ENCODE measurements around the gene NOP14. TPM values are rescaled to one million over a fixed set of nuclear protein-coding genes. Genes with fewer than 3 reads are reported as not detected.

Gene NOP14
- total and polyA plus RNA-seq, 2 of the 8 experiments (the other 6 are each of a cell fraction or from before 2014, with no cell fraction given) = 8.6 to 45.3 TPM

DNA sequence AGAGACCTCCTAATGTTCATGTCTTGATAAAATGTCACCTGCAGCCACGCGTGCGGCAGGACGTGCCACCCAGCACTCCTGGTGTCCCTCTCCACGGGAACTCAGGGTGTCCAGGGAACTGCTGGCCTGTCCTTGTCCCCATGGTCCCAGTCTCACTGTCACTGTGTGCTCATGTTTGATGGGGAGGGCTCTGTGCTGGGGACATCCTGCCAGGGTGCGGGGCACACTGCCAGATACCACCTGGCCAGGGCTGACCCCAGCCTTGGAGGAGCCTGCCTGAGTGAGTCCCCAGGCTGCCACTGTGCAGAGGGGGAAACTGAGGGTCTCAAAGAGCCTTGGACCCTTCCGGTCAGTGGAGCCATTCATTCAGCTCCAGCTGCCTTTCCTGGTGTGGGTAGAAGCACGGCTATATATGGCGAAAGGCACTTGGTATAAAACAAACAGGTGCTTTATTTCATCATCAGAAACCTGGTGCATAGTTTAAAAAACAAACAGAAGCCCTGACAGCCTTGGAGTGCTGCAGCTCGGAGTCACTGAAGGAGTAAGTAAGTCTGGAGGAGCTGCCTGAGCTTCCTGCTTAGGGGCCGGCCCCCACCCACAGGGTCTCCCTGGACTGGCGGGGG is 33.0 kb downstream of the NOP14 start:
- H3K14ac ChIP-seq (ENCODE audit: insufficient read length) = no peak overlapping the region
- no peak overlapping the region for H3K18ac ChIP-seq (ENCODE audit: extremely low read depth, low read length)
- H3K27me3 ChIP-seq (replicated peaks in 1 of 4; ENCODE audit: control insufficient read depth in 3 of 4, extremely low read depth in 1 of 4, insufficient read depth in 3 of 4, low read length in 3 of 4) = no peaks in the 10 kb centered on the region
- H2BK12ac ChIP-seq (ENCODE audit: low read depth, low read length) = no peak overlapping the region
- H3K4me1 ChIP-seq (replicated peaks in 1 of 4; ENCODE audit: control insufficient read depth in 3 of 4, insufficient read depth in 4 of 4, low read length in 3 of 4) = peaks cover 0 to 8% (median 3%) of the 10 kb centered on the region in 4 experiments; a peak in 4 of 7 replicates
- H3K9me3 ChIP-seq (ENCODE audit: insufficient read depth in 2 of 2, low read depth in 1 of 2, low read length in 1 of 2) = no peaks in the 10 kb centered on the region
- TF ChIP-seq SP2 (IDR thresholded peaks at IDR 0.05; ENCODE audit: low read length) = no peak
- no peak for TF ChIP-seq CBX5 (IDR thresholded peaks at IDR 0.05; ENCODE audit: low read depth, low read length)
- no peak for TF ChIP-seq RNF2 (IDR thresholded peaks at IDR 0.05; ENCODE audit: borderline replicate concordance, low read depth, low read length, missing control alignments, poor library complexity, severe bottlenecking)
- TF ChIP-seq CBX8 (IDR thresholded peaks at IDR 0.05; ENCODE audit: borderline replicate concordance, low read depth, low read length) = no peak
- H2BK15ac ChIP-seq (ENCODE audit: low read length) = no peak overlapping the region
- H4K20me1 ChIP-seq (replicated peaks in 1 of 2; ENCODE audit: control insufficient read depth in 1 of 2, insufficient read depth in 2 of 2, low read length in 2 of 2) = peaks cover 4 to 19% of the 10 kb centered on the region in 2 experiments
- no peak overlapping the region for H4K5ac ChIP-seq (ENCODE audit: insufficient read length, low read depth, low read length)
- H3K4me2 ChIP-seq (ENCODE audit: insufficient read depth in 1 of 2, low read depth in 2 of 2, low read length in 2 of 2) = no peak overlapping the region
- no peak overlapping the region for H2BK120ac ChIP-seq (replicated peaks; ENCODE audit: low read depth, low read length)
- peaks cover 4 to 33% (median 22%) of the 10 kb centered on the region in 4 experiments for H3K36me3 ChIP-seq (ENCODE audit: control insufficient read depth in 2 of 4, insufficient read depth in 4 of 4, low read length in 3 of 4)
- peaks cover 5% of the 10 kb centered on the region; the same call in 1 of the 2 replicates for H3K79me1 ChIP-seq (ENCODE audit: low read depth, low read length)
- DNase-seq (ENCODE audit: low read depth in 1 of 2, low spot score in 2 of 2) (no peak), FAIRE-seq (no peak)
- H3K56ac ChIP-seq (replicated peaks; ENCODE audit: insufficient read length, low read depth, low read length) = no peak overlapping the region
- H3K4ac ChIP-seq (replicated peaks; ENCODE audit: insufficient read length, low read depth, low read length) = no peak overlapping the region
- no peak overlapping the region for H3K4me3 ChIP-seq (ENCODE audit: extremely low read depth in 1 of 4, insufficient read depth in 2 of 4, low read depth in 3 of 4, low read length in 4 of 4)
- H4K91ac ChIP-seq (replicated peaks; ENCODE audit: insufficient read length, low read length) = no peak overlapping the region
- no peak overlapping the region for H4K8ac ChIP-seq (ENCODE audit: extremely low read depth, insufficient read depth, low read length)
- H3K27ac ChIP-seq (ENCODE audit: low read depth, low read length) = no peak overlapping the region
- no peak overlapping the region for H2BK20ac ChIP-seq (ENCODE audit: low read length)
- H3K23me2 ChIP-seq (ENCODE audit: low read depth, low read length) = peaks cover 12% of the 10 kb centered on the region; the same call in 1 of the 2 replicates
- H2AFZ ChIP-seq (ENCODE audit: low read length) = no peak overlapping the region
- H2BK5ac ChIP-seq (ENCODE audit: low read depth, low read length) = no peak overlapping the region
- H3K9ac ChIP-seq (replicated peaks in 1 of 4; ENCODE audit: extremely low read depth in 1 of 4, low read depth in 3 of 4, low read length in 3 of 4) = no peak overlapping the region
- CTCF ChIA-PET (ENCODE audit: partially characterized antibody) = interaction anchor here (0.6 to 1.6 kb wide), 9 partner anchors 18 to 388 kb away, joined by 3 to 8 read pairs (median 4); no protein-coding TSS in a partner anchor
- 94% methylated on average over 12 of the region's 12 CpGs; no CpG with 5 or more reads in 1 of the 2 experiments for WGBS, 2 experiments (ENCODE audit: extremely low coverage in 1 of 2, insufficient coverage in 1 of 2, insufficient read length in 1 of 2, insufficient replicate concordance in 2 of 2, low coverage in 1 of 2, low lambda C conversion rate in 2 of 2, missing lambda C conversion rate in 1 of 2)
- H3K23ac ChIP-seq (ENCODE audit: insufficient read length) = no peak overlapping the region
- no peak overlapping the region for H2AK5ac ChIP-seq (ENCODE audit: low read depth, low read length)
- POLR2A ChIA-PET (ENCODE audit: partially characterized antibody) = interaction anchor here (0.8 to 1.8 kb wide), 2 partner anchors 9 to 86 kb away, joined by 3 to 5 read pairs; partner anchors contain the start of gene ADD1
- H3K79me2 ChIP-seq (ENCODE audit: control insufficient read depth in 1 of 2, insufficient read depth in 2 of 2, low read length in 2 of 2) = peaks cover 0 to 8% of the 10 kb centered on the region in 2 experiments; a peak in 1 of 4 replicates
